Measurements from ENCODE around the gene OSTF1.

DNA sequence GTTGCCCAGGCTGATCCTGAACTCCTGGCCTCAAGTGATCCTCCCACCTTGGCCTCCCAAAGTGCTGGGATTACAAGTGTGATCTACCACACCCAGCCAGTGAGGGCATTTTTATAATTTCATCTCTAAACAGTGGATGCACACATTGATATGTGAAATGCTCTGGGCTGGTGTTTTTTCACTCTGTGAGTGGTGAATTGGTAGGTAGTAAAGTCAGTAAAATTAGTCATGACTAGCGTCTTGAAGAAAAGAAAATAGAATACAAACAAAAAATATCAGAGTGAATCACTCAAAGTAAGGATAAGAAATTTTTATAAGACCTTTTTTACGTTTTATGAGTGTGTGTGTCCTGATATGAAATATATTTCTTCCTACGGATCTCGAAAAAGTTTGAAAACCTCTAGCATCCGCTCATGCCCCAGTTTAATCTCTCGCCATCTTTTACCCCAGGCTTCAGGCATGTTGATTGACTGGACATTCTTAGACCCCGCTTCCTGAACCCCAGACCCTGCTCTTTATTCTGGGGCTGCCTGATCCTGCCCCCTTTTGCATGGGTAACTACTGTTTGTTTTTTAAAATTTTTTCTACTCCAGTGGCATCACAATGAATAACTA, 14.0 kb downstream of the OSTF1 start:
- TF ChIP-seq EZH2 (IDR thresholded peaks at IDR 0.05; ENCODE audit: insufficient read depth, poor library complexity, severe bottlenecking), result no peak
- no peak for TF ChIP-seq EZH2phosphoT487 (IDR thresholded peaks at IDR 0.05; ENCODE audit: insufficient read depth, low read depth)

All from GM23248 (cell line).